ENCODE results near the gene MLXIPL. TPM values are rescaled to one million over a fixed set of nuclear protein-coding genes. Genes with fewer than 3 reads are reported as not detected.

The MLXIPL gene
- total RNA-seq, 1 experiment from 2014 or later: 6.1 TPM

GRCh38 chr7:73577627-73578341, 46.5 kb downstream of the MLXIPL start:
- no peak overlapping the region for H2AK5ac ChIP-seq (ENCODE audit: insufficient read length, low read length)
- H3K79me1 ChIP-seq (ENCODE audit: insufficient read depth, low read depth, low read length, poor library complexity, severe bottlenecking): no peaks in the 10 kb centered on the region
- no peaks in the 10 kb centered on the region for H3K9me3 ChIP-seq (ENCODE audit: control insufficient read depth, low read depth, low read length)
- peak overlapping the region; percentile 85 to 93 for H3K4me3 Mint-ChIP-seq
- peak overlapping the region in 1 of 3 experiments; percentile 84; a peak in 4 of 7 replicates for H3K27ac Mint-ChIP-seq
- H3K9ac ChIP-seq (ENCODE audit: extremely low read depth, insufficient read length, low read length): peak overlapping the region; percentile 82
- no peak overlapping the region for H3K27ac ChIP-seq (ENCODE audit: insufficient read length, low read depth, low read length)
- H2BK120ac ChIP-seq (ENCODE audit: low read depth, low read length, poor library complexity, severe bottlenecking): no peak overlapping the region
- no peak overlapping the region for H3K23ac ChIP-seq (ENCODE audit: insufficient read length, low read depth, low read length)
- peak overlapping the region; percentile 88 for H3K14ac ChIP-seq (ENCODE audit: insufficient read depth, low read length)
- no peak overlapping the region for H3T11ph ChIP-seq (ENCODE audit: low read length)
- H4K91ac ChIP-seq (ENCODE audit: insufficient read length, low read depth, low read length): no peak overlapping the region
- no peak for DNase-seq
- H3K4me1 Mint-ChIP-seq: peaks cover 14 to 19% of the 10 kb centered on the region in 2 experiments
- no peak overlapping the region for H4K5ac ChIP-seq (ENCODE audit: insufficient read length, low read depth, low read length)
- no peak overlapping the region for H3K4ac ChIP-seq (ENCODE audit: low read depth, low read length)
- no peak overlapping the region for H2BK12ac ChIP-seq (ENCODE audit: insufficient read length, low read depth, low read length)
- H4K20me1 ChIP-seq (ENCODE audit: control insufficient read depth, insufficient read depth, insufficient read length): no peaks in the 10 kb centered on the region
- H4K8ac ChIP-seq (replicated peaks; ENCODE audit: insufficient read length, low read depth, low read length): no peak overlapping the region
- H3K4me1 ChIP-seq (ENCODE audit: insufficient read depth, low read length): no peaks in the 10 kb centered on the region
- H3K56ac ChIP-seq (ENCODE audit: insufficient read length, low read depth, low read length): no peak overlapping the region
- TF ChIP-seq, protein P1, sequence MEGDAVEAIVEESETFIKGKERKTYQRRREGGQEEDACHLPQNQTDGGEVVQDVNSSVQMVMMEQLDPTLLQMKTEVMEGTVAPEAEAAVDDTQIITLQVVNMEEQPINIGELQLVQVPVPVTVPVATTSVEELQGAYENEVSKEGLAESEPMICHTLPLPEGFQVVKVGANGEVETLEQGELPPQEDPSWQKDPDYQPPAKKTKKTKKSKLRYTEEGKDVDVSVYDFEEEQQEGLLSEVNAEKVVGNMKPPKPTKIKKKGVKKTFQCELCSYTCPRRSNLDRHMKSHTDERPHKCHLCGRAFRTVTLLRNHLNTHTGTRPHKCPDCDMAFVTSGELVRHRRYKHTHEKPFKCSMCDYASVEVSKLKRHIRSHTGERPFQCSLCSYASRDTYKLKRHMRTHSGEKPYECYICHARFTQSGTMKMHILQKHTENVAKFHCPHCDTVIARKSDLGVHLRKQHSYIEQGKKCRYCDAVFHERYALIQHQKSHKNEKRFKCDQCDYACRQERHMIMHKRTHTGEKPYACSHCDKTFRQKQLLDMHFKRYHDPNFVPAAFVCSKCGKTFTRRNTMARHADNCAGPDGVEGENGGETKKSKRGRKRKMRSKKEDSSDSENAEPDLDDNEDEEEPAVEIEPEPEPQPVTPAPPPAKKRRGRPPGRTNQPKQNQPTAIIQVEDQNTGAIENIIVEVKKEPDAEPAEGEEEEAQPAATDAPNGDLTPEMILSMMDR (conservative IDR thresholded peaks at IDR 0.05): no peak
- WGBS (ENCODE audit: extremely low coverage, insufficient read length, low lambda C conversion rate): no CpG with 5 or more reads among the region's 32 CpGs
- no peak overlapping the region for H2BK5ac ChIP-seq (ENCODE audit: insufficient read length, low read length)
- peaks cover 15 to 32% (median 26%) of the 10 kb centered on the region in 3 experiments; a peak in 6 of 7 replicates for H3K36me3 Mint-ChIP-seq (ENCODE audit: insufficient read depth in 1 of 3, low read depth in 3 of 3)
- H3K23me2 ChIP-seq (ENCODE audit: insufficient read length, low read depth, low read length, poor library complexity, severe bottlenecking): peaks cover 8% of the 10 kb centered on the region
- no peak overlapping the region for H2AFZ ChIP-seq (ENCODE audit: low read length)
- peaks cover 46% of the 10 kb centered on the region for H3K27me3 Mint-ChIP-seq (ENCODE audit: low read depth)
- H3K18ac ChIP-seq (ENCODE audit: insufficient read length, low read depth, low read length): peak overlapping the region; percentile 76
- H3K4me2 ChIP-seq (ENCODE audit: insufficient read depth, insufficient read length, low read length): peak overlapping the region; percentile 92
- no peaks in the 10 kb centered on the region; the same call in 1 of the 2 replicates for H3K27me3 ChIP-seq (ENCODE audit: insufficient read depth, low read length)
- no peak overlapping the region for H2BK20ac ChIP-seq (ENCODE audit: low read depth, low read length, poor library complexity, severe bottlenecking)
- no peak overlapping the region for H2BK15ac ChIP-seq (ENCODE audit: low read depth, low read length)
- H3K79me2 ChIP-seq (ENCODE audit: insufficient read depth, low read length): no peaks in the 10 kb centered on the region
- no peaks in the 10 kb centered on the region for H3K9me3 Mint-ChIP-seq

Measured in H9 (cell line).